ENCODE measurements around the gene BRD4.
"Not testable (repeated sequence)": the region's sequence is repeated elsewhere in the genome, so short reads cannot be mapped to it uniquely, and the experiment has no call there.

The BRD4 gene

DNA sequence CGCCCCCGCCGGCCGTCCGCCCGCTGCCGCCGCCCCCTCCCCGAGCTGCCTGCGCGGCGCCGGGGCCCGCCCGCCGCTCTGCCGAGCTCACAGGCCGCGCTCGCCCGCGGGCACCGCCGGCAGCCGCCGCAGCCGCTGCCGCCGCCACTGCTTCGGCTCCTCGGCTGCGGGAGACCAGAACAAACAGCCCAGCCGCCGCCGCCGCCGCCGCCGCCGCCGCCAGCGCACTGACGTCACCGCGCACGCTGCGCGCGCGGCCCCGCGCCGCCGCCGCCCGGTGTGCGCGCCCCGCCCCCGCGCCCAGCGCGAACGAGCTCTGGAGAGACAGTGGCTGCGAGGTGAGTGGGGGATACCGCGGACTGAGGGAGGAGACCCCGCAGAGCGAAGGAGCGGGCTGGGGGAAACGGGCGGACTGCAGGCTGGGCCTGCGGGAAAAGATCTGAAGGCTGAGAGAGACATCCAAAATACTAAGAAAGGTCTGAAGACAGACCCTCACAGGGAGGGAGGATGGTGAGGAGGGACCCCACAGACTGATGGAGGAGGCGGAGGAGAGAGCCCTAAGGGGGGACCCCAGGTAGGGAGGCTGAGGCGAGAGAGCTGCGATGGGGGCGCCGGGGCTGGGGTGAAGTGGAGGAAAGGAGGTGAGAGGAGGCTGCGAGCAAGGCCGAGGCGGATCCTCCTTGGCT, at the start of gene BRD4:
Gene BRD4, minus strand, starts transcription at position 229 of the 686 bp plus-strand sequence. CDS start 59,440 bp downstream, outside the sequence.
- DNase-seq (ENCODE audit: low read depth in 2 of 2): peak; percentile 50 to 59

DNA sequence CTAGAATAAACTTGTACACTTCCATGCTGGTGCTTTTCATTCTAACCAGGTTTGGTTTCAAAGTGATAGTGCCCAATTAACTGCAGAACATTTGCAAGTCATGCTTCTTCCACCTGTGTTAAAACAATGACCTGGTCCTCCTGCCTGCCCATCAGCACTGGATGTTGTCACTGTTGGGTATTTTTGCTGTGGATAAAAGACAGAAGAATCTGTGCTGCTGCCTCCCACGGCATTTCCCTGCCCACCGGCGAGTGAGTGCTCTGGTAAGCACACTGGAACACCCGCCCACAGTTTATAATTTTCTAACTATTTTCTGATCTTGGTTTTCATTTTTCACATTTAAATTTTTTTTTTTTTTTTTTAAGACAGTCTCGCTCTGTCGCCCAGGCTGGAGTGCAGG, 49.5 kb upstream of the BRD4 start:
- no peak for DNase-seq (ENCODE audit: low read depth in 2 of 2)

DNA sequence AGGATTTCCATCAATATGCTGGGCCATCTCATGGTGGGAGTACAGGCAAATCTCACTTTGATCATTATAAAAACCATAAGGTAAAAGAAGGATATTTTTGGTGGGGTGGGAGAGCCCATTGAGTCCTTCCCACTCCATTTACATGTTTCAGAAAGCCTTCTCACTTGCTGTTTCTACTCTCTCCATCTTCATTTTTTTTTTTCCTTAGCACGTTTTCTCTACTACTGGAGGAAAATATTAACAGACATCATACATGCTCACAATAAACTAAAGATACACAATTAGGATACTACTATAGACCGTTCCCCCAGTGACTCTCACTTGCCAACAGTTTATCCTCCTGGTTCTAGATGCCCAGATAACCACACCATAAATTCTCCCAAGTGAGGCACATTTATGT, 49.1 kb upstream of the BRD4 start:
- no peak for DNase-seq (ENCODE audit: low read depth in 2 of 2)

DNA sequence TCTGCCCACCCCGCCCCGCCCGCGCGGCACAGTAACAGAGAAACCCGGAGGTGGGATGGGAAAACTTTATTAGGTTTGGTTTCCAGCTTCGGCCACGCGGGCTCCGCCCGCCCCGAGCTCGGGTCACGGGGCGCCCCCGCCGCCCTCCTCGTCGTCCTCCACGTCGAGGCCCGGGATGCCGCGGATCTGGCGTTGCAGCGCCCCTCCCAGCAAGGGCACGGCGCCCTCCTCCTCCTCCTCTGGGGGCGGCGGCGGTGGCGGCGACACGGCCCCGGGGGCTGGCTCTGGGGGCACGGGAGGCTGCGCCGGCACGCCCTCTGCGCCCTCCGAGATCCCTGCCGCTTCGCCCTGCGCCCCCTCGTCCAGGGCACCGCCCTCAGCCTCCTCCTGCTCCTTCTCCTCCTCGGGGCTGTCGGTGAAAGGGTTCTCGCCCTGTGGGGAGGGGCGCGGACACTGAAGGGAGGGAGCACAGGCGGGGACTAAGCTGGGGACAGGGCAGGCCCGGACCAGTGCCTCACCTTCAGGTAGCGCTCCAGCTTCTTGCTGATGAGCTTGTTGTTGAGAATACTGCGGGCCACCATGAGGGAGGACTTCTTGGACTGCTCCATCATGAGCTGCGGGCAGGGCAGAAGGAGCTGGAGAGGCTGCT, 47.8 kb upstream of the BRD4 start:
- no peak for DNase-seq (ENCODE audit: low read depth in 2 of 2)

DNA sequence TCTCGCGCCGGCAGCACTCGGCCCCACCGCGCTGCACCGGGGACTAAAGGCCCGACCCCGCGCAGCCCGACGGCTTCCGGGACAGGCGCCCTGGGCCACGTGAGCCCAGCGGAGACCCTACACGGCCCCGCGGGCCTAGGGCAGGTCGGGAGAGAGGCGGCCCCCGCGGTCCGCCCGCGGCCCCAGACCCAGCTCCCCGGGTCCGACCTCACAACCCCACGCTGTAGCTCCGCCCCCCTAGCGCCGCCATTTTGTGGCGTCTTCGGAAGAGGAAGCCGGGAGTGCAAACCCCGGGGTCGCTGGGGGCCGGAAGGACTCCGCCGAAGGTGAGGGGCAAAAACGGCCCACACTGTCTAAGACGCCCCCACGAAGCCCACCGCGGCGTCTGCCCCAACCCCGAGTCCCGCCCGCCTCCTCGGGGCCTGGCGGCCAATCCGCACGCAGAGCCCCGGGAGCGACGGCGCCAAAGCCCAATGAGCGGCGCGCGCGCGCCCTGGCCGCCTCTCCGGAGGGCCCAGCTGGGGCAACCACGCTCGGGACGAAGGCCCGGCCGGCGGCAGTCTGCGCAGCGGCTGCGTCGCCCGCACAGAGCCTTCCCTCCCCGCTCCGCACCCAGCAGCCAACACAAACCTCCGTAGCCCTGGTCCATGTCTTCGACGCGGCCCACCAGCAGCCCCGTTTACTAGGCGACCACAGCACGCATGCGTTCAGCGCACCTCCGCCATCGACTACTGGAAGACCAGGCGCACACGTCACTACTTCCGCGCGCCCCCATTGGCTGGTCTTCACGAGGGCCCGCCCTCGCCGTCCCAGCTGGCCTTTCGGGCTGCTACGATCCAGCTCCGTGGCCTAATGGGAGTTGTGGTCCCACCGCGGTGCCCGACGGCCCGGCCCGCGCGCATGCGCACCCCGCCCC, 47.0 kb upstream of the BRD4 start, which contains the start of gene AKAP8:
Gene AKAP8, minus strand, starts transcription at position 705 of the 916 bp plus-strand sequence. Its CDS starts 56 bp downstream, at position 649.
- peak; percentile 94 to 97 for DNase-seq (ENCODE audit: low read depth in 2 of 2)

DNA sequence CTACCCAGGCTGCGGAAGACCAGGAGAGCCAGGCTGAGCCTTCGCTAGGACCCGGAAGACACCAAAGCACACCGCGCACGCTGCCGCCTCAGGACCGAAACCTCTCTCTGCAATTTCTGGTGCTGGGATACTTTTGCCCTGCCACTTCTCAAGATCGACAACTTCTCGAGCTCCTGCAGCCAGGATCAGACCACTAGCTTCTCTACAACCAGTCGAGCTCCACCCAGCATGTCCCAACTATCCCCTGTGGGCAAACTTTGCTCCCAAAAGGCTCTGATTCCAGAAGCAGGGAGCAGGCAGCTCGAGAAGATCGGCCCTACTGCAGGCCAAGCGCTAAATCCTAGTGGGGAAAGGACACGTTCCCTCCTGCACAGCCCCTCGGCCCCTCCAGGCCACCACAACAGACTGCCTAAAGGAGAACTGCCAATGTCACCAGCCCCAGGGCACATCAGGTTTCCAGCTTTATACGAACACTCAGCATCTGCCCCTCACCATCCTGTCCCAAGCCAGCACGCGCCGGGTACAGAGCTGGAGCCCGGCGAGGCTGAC, 46.3 kb upstream of the BRD4 start:
- no peak for DNase-seq (ENCODE audit: low read depth in 2 of 2)

DNA sequence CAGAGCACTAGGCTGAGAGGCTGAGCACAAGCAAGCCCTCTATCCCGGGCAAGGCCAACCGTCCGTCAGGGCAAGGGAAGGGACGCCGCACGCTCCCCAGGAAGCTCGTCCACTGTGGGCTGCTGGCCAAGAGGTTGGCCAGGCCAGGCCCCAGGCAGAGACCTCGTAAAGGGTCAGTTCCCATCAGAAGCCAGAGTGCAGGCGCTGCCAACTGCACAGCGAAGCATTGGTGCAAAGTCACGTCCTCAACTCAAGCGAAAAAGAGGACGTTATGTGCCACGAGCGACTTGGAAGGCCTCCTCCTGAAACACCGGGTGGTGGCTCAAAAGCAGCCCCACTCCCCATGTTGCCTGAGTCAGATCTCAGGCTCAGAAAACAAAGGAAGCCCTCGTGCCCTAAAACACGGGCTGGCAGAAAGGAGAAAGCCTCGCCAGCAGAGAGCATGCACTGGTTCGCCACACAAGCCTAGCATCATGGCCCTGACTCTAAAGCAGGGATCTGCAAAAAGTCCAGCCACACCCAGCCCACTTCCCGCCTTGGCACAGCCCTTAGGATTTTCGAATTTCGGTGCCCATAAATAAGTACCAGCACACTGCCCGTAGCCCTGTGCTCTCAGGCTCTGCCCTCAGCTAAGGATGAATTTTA, 42.6 kb upstream of the BRD4 start:
- no peak for DNase-seq (ENCODE audit: low read depth in 2 of 2)

DNA sequence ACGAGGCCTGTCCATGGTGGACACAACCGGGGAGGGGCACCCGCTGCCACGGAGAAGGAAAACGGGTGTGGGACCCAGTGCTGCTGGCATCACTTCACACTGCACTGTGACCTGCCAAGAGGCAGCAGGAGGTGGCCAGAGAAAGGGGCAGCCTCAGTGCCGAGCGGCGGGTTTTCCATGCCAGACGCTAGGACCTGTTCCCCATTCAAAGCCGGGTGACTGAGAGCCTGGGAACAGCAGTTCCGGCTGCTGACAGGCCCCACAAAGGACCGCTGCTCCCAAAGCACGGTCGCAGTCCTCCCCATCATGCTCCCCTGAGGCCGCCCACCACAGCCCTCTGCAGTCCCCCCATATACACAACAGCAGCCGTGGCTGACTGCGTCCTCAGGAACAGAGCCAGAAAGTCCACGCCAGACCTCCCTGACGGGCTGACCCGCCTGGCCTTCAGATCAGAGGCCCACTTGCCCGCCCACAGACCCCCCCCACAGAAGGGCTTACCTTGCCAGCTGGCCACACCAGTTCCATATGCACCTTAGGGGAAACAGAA, 41.8 kb upstream of the BRD4 start:
- DNase-seq (ENCODE audit: low read depth in 2 of 2): no peak

DNA sequence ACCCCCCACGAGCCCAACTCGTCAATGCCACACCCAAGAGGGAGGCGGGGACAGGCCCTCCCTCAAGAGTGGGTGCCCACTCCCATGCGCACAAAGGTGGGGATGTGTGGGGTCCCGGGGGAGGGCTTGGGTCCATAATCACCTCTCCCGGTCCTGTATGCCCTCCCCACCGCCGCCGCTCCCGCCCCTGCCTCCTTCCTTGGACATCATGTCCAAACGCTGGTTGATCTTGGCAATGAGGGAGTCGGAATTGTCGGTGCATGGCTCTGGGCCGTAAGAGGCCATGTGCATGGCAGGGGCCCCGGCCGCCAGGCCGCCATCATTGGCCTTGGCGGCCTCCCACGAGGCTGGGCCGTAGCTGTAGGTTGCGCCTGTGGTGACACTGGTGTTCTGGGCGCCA, 41.3 kb upstream of the BRD4 start:
- DNase-seq (ENCODE audit: low read depth in 2 of 2): no peak

DNA sequence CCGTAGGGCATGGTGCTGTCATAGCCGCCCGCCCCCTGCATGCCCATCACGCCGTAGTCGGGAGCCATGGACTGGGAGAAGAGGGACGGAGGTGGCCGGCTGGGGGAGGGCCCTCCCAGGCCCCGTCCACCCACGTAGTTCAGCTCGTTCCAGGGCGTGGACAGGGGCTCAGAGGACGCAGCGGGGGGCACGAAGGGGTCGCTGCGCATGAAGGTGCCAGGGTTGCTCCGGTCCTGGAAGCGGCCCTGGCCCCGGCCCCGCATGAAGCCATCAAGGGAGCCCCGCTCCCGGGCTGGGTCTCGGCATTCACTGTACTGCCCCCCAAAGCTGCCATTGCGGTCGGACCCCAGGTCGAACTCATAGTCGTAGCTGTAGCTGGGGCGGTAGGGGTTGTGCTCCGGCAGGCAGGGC, 40.6 kb upstream of the BRD4 start:
- DNase-seq (ENCODE audit: low read depth in 2 of 2): no peak

DNA sequence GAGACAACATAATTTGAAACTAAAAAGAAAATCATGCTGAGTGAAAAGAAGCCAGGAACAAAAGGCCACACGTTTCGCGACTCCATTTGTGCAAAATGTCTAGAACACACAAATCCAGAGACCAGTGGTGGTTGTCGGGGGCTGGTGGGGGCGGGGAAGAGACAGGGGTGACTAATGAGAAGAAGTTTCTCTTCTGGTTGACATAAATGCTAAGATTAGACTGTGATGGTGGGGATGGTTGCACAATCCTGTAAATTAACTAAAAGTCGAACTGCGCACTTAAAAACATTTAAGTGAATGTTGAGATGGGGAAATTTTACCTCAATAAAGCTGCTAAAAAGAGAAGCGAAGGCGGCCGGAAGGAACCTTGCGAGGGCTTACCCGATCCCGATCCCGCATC, 40.1 kb upstream of the BRD4 start:
- DNase-seq (ENCODE audit: low read depth in 2 of 2): no peak

DNA sequence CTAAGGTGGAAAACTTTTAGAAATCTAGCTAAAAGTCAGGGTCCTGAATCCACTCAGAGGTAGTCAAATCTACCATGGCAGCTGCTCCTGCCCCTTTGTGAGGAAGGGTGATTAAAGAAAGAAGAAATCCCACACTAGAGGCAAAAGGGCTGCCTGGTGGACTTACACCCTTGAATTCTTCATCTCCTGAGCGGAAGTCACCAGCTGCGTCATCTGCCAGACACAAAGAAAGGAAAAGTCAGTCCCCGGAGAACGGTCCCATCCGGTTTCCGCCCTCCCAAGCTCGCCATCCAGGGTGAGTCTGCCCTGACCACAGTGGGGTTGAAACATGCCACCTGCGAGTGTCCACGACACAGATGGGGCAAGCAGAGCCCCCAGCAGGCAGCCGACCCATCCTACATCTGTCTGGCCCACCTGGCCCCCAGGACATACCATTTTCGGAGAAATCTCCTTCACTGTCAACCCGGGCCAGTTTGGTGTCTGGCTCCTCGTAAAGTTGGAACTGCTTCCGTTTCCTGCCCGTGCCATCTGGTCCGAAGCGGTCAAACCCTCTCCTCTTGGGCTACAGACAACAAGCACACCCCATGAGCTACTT, 39.5 kb upstream of the BRD4 start:
- DNase-seq (ENCODE audit: low read depth in 2 of 2): no peak

DNA sequence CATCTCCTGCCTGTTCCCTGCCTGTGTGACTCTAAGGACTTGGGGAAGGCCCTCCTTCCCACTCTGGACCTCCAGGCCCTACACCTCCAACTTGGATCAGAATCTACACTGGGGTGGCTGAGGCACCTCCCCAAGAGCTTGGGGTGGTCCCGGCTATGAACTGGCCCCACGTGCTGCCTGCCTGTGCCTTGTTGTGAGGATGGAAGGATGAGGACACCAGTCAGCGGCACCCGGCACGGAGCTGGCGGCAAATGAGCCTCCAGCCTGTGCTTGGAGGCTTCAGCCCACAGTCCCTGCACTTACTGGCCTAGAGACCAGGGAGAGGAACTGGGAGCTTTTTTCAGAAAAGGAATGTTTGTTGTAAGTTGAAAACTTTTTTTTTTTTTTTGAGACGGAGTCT, 38.8 kb upstream of the BRD4 start:
- DNase-seq (ENCODE audit: low read depth in 2 of 2): no peak

DNA sequence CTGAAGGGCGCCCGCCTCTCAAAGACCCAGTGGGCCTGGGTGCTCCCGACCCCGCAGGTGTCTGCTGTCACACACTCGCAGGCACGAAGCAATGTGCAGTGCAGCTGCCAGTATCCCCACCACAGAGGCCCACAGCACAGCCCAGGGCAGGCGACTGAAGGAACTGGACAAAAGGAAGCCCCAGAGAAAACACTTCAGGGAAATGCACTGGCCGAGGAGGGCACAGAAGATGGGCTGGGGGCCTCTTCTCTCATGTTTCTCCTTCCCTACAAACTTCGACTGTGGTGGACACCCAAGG, 37.2 kb upstream of the BRD4 start:
- no peak for DNase-seq (ENCODE audit: low read depth in 2 of 2)

DNA sequence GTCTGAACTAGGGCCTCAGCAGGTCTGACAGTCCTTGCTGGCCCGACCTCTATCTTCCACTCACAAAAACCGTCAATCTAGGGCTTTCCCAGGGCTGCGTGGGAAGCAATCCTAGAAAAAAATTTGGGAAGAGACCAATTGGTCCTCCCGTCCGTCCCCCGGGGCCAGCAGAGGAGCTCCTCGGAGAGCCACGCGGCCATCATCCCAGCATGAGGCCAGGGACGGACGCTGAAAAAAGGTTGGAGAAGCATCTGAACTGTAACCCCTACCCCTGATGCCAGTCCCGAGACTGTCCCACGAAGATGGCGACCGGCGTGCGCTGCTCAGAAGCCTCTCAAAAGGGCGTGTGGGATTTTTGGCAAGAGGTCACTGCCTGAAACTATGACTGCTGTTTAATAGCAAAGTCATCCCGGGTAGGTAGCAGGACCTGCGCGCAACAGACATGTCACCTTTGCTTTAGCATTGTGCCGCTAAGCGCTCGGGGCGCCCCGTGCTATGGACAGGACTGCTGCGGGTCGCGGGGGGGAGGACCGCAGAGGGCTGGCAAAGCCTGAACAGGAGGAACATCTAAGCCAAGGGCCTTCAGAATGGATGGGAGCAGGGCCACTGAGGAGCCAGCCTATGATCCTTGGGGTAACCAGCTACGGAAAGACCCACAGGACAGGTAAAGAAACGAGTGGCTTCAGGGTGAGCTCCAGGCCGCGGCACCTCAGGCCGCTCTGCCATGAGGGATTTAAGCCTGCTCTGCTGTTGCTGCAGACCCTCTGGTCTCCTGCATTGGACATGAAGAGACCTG, 36.7 kb upstream of the BRD4 start:
- no peak for DNase-seq (ENCODE audit: low read depth in 2 of 2)

DNA sequence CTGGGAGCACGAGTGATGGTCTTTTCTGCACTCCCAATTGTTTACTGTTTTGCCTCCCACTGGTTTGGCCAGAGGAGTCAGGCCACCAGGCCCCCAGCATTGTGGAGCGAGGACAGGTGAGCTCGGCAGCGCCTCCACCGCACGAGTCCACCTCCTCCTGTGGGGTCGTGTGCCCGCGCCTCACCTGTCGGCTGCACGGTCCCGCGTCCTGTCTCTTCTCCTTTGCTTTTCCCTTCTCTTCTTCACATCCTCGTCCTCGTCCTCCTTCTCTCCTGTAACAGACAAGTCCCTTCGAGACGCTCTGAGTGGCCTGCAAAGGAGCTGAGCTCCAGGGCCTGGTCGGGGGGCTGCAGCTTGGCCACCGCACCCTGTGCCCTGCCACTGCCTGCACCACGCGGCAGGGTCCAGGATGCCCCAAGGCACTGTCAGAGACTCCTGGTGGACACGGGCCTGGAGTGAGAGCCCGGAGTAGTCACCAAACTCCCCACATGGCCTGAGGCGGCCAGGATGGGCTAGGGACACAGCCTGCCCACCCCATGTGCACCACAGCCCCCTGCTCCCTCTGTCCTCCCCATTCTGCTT, 35.8 kb upstream of the BRD4 start:
- DNase-seq (ENCODE audit: low read depth in 2 of 2): no peak

DNA sequence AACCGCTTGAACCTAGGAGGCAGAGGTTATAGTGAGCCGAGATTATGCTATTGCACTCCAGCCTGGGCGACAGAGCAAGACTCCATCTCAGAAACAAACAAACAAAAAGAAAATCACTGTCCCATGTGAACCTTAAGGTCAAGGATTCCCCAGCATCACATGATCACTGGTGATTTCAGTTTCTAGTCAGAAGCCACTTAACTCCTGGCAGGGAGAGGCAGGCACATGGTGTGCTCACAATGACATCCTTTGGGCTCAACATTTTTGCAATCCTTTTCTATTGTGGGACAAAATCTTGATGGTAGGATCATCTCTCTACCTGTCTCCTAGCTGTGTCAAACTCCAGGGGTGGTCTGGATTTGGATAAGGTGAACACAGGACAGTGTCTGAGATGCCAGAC, 35.1 kb upstream of the BRD4 start:
- no peak for DNase-seq (ENCODE audit: low read depth in 2 of 2)

DNA sequence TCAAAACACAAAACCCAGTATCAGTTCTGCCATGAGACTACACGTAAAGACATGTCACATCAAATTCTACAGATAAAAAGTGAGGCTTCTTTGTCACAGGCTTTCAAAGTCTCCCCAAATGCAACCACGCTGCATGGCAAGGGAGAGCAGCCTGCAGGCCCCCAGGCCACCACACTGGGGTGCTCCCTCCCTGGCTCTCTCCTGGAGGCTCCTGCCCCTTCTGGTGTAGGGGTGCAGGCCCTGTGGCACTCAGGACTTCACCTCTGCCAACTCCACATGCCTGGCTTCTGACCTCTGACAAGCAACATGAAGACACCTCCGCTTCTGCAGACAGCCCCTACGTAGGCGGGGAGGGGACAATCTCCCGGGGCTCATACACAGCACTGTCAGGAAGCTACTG, 32.9 kb upstream of the BRD4 start:
- no peak for DNase-seq (ENCODE audit: low read depth in 2 of 2)

DNA sequence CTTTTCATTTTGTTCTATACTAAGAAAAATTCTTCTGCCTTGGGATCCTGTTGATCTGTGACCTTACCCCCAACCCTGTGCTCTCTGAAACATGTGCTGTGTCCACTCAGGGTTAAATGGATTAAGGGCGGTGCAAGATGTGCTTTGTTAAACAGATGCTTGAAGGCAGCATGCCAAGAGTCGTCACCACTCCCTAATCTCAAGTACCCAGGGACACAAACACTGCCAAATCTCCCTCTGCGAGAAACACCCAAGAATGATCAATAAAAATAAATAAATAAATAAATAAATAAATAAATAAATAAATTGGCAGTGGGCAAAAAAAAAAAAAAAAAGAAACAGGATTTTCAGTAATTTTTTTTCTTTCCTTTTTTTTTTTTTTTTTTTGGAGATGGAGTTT, 31.5 kb upstream of the BRD4 start:
- not testable (repeated sequence) for DNase-seq (ENCODE audit: low read depth in 2 of 2)

DNA sequence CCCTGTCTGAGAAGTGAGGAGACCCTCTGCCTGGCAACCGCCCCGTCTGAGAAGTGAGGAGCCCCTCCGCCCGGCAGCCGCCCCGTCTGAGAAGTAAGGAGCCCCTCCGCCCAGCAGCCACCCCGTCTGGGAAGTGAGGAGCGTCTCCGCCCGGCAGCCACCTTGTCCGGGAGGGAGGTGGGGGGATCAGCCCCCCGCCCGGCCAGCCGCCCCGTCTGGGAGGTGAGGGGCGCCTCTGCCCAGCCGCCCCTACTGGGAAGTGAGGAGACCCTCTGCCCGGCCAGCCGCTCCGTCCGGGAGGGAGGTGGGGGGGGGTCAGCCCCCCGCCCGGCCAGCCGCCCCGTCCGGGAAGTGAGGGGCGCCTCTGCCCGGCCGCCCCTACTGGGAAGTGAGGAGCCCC, 30.7 kb upstream of the BRD4 start:
- not testable (repeated sequence) for DNase-seq (ENCODE audit: low read depth in 2 of 2)
